ENCODE data around the gene NOP9. TPM values are rescaled to one million over a fixed set of nuclear protein-coding genes. Genes with fewer than 3 reads are reported as not detected.

Gene NOP9
- total RNA-seq, 1 experiment from 2014 or later, result 39.4 TPM

DNA sequence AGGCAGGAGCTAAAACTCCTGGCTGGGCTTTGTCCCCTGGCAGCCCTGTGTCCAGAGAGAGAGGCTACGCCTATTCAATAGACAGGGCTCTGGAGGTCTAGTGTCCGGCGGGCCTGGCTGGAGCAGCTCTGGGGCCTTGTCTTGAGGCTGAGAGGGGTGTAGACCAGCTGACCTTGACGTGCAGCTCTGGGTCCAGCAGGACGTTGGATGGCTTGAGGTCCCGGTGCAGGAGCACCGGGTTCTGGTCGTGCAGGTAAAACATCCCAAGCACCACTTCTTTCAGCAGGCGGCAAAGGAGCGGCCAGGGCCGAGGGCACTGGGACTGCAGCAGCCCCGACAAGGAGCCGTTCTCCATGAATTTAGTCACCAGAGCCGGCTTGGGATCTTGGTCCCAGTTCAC lies 39.2 kb downstream of the NOP9 start:
- no peak overlapping the region for H3K4me2 ChIP-seq (ENCODE audit: low read length)
- CTCF ChIA-PET, result interaction anchor here (0.6 kb wide), 1 partner anchor 93 kb away, joined by 3 read pairs; no protein-coding TSS in a partner anchor
- intact Hi-C loops (cut with micrococcal nuclease), result no loop called here

GRCh38 chr14:24339284-24340151 lies 39.9 kb downstream of the NOP9 start, which contains the start of gene RIPK3:
TSS of gene RIPK3 (minus strand) at chr14:24339991. CDS start at chr14:24339826, 165 bp downstream.
- H3K79me2 ChIP-seq (ENCODE audit: insufficient read depth, low read length), result no peaks in the 10 kb centered on the region
- H2AFZ ChIP-seq (ENCODE audit: low read depth, low read length, poor library complexity, severe bottlenecking), result no peak within 1 kb of the TSS
- H3K4me3 ChIP-seq (replicated peaks in 1 of 2; ENCODE audit: low read depth in 1 of 2, low read length in 2 of 2), result no peak within 1 kb of the TSS
- H3K4me2 ChIP-seq (ENCODE audit: low read length), result no peak within 1 kb of the TSS
- ChIA-PET RAD21 (ENCODE audit: low non-redundant PET in 1 of 2, low total read pairs in 2 of 2, uncharacterized antibody in 2 of 2, unreplicated experiment in 2 of 2) (no interaction called here), CTCF (no interaction called here), POLR2A (no interaction called here)
- no peaks in the 10 kb centered on the region for H3K9me2 ChIP-seq (ENCODE audit: insufficient read depth)
- no peaks in the 10 kb centered on the region for H4K20me1 ChIP-seq (ENCODE audit: insufficient read depth)
- no peak within 1 kb of the TSS for H3K27ac ChIP-seq (ENCODE audit: low read depth, low read length)
- BruUV-seq (replicated peaks), result no TSS peak
- no peak for ATAC-seq
- DNase-seq (ENCODE audit: low read depth, low spot score), result no peak
- H3K27me3 ChIP-seq (ENCODE audit: insufficient read depth, low read length), result no peaks in the 10 kb centered on the region
- no peaks in the 10 kb centered on the region for H3K4me1 ChIP-seq (ENCODE audit: control insufficient read depth in 1 of 2, insufficient read depth in 2 of 2, low read length in 2 of 2)
- no peak within 1 kb of the TSS for H3K9ac ChIP-seq (ENCODE audit: low read length)
- H3K36me3 ChIP-seq (ENCODE audit: control insufficient read depth in 1 of 2, insufficient read depth in 2 of 2, low read length in 2 of 2), result no peaks in the 10 kb centered on the region
- H3K9me3 ChIP-seq (ENCODE audit: control insufficient read depth in 1 of 2, insufficient read depth in 1 of 2, low read depth in 1 of 2, low read length in 2 of 2), result no peaks in the 10 kb centered on the region
- intact Hi-C loops (cut with micrococcal nuclease), result no loop called here
- TF ChIP-seq RAD21 (IDR thresholded peaks at IDR 0.05; ENCODE audit: low read depth), result no peak
- TF ChIP-seq SIN3A (IDR thresholded peaks at IDR 0.05; ENCODE audit: low read depth), result no peak
- no peak for TF ChIP-seq CBX3 (IDR thresholded peaks at IDR 0.05; ENCODE audit: low read depth)
- no peak for TF ChIP-seq CEBPB (IDR thresholded peaks at IDR 0.05; ENCODE audit: low read depth)
- no peak for TF ChIP-seq FOSL1 (IDR thresholded peaks at IDR 0.05; ENCODE audit: low read depth)
- no peak for TF ChIP-seq ZFX (IDR thresholded peaks at IDR 0.05)
- no peak for TF ChIP-seq REST (IDR thresholded peaks at IDR 0.05; ENCODE audit: low read depth)
- TF ChIP-seq YY1 (IDR thresholded peaks at IDR 0.05; ENCODE audit: extremely low read depth, insufficient replicate concordance, low read depth, low read length), result no peak
- no peak for TF ChIP-seq ZBTB33 (IDR thresholded peaks at IDR 0.05; ENCODE audit: extremely low read depth, insufficient replicate concordance, low read length)
- no peak for TF ChIP-seq ELF1 (IDR thresholded peaks at IDR 0.05; ENCODE audit: borderline replicate concordance, low read depth)
- no peak for TF ChIP-seq EZH2 (IDR thresholded peaks at IDR 0.05)
- TF ChIP-seq JUND (IDR thresholded peaks at IDR 0.05), result no peak
- TF ChIP-seq SRF (IDR thresholded peaks at IDR 0.05; ENCODE audit: low read depth), result no peak
- no peak for TF ChIP-seq EZH2phosphoT487 (IDR thresholded peaks at IDR 0.05; ENCODE audit: borderline replicate concordance)

More for the DNA sequence above, 39.2 kb downstream of the NOP9 start:
- H3K4me3 ChIP-seq (replicated peaks in 1 of 2; ENCODE audit: low read depth in 1 of 2, low read length in 2 of 2), result no peak overlapping the region
- no peak for DNase-seq (ENCODE audit: low read depth, low spot score)
- peaks cover 3 to 6% of the 10 kb centered on the region in 2 experiments for H3K4me1 ChIP-seq (ENCODE audit: control insufficient read depth in 1 of 2, insufficient read depth in 2 of 2, low read length in 2 of 2)
- RAD21 ChIA-PET (ENCODE audit: low non-redundant PET in 1 of 2, low total read pairs in 2 of 2, uncharacterized antibody in 2 of 2, unreplicated experiment in 2 of 2), result no interaction called here
- BruUV-seq (replicated peaks), result no TSS peak
- H3K9ac ChIP-seq (ENCODE audit: low read length), result no peak overlapping the region
- ATAC-seq, result no peak
- H3K27ac ChIP-seq (ENCODE audit: low read depth, low read length), result no peak overlapping the region
- H3K9me3 ChIP-seq (ENCODE audit: control insufficient read depth in 1 of 2, insufficient read depth in 1 of 2, low read depth in 1 of 2, low read length in 2 of 2), result no peaks in the 10 kb centered on the region
- no peaks in the 10 kb centered on the region for H3K36me3 ChIP-seq (ENCODE audit: control insufficient read depth in 1 of 2, insufficient read depth in 2 of 2, low read length in 2 of 2)
- H3K79me2 ChIP-seq (ENCODE audit: insufficient read depth, low read length), result no peaks in the 10 kb centered on the region
- H2AFZ ChIP-seq (ENCODE audit: low read depth, low read length, poor library complexity, severe bottlenecking), result no peak overlapping the region
- POLR2A ChIA-PET, result no interaction called here
- H3K9me2 ChIP-seq (ENCODE audit: insufficient read depth), result no peaks in the 10 kb centered on the region
- TF ChIP-seq EGR1 (IDR thresholded peaks at IDR 0.05; ENCODE audit: low read depth) (no peak), EZH2phosphoT487 (IDR thresholded peaks at IDR 0.05; ENCODE audit: borderline replicate concordance) (no peak), JUND (IDR thresholded peaks at IDR 0.05) (no peak)
- H3K27me3 ChIP-seq (ENCODE audit: insufficient read depth, low read length), result no peaks in the 10 kb centered on the region
- H4K20me1 ChIP-seq (ENCODE audit: insufficient read depth), result no peaks in the 10 kb centered on the region
